ENCODE results near the gene KCNK10. TPM values are rescaled to one million over a fixed set of nuclear protein-coding genes. Genes with fewer than 3 reads are reported as not detected.

Gene KCNK10
- total RNA-seq, 3 donors from 2014 or later: not detected

- H3K4me1 Mint-ChIP-seq (ENCODE audit: low read depth): no peaks in the 10 kb centered on the region
- no peaks in the 10 kb centered on the region for H3K9me3 Mint-ChIP-seq
- H3K27me3 Mint-ChIP-seq (ENCODE audit: low read depth): peaks cover 21% of the 10 kb centered on the region
- DNase-seq: no peak
- no peak for ATAC-seq
- no peaks in the 10 kb centered on the region for H3K36me3 Mint-ChIP-seq (ENCODE audit: insufficient read depth)
- no peak overlapping the region for H3K4me3 Mint-ChIP-seq
Observed at GRCh38 chr14:88243946-88244345, 79.1 kb downstream of the KCNK10 start.

- no peaks in the 10 kb centered on the region for H3K36me3 Mint-ChIP-seq (ENCODE audit: insufficient read depth)
- peaks cover 23% of the 10 kb centered on the region for H3K27me3 Mint-ChIP-seq (ENCODE audit: low read depth)
- no peak overlapping the region for H3K4me3 Mint-ChIP-seq
- H3K4me1 Mint-ChIP-seq (ENCODE audit: low read depth): no peaks in the 10 kb centered on the region
- no peaks in the 10 kb centered on the region for H3K9me3 Mint-ChIP-seq
- DNase-seq (no peak), ATAC-seq (no peak)
Observed at GRCh38 chr14:88242446-88242845, 80.6 kb downstream of the KCNK10 start.

GRCh38 chr14:88241810-88242209 is 81.3 kb downstream of the KCNK10 start:
- no peak overlapping the region for H3K4me3 Mint-ChIP-seq

GRCh38 chr14:88234442-88234841 is 88.6 kb downstream of the KCNK10 start:
- ATAC-seq: no peak
- Mint-ChIP-seq H3K27me3 (ENCODE audit: low read depth) (peaks cover 17% of the 10 kb centered on the region), H3K9me3 (peaks cover 6% of the 10 kb centered on the region), H3K4me3 (no peak overlapping the region), H3K4me1 (ENCODE audit: low read depth) (no peaks in the 10 kb centered on the region), H3K36me3 (ENCODE audit: insufficient read depth) (no peaks in the 10 kb centered on the region)
- no peak for DNase-seq

More at GRCh38 chr14:88241810-88242209, 81.3 kb downstream of the KCNK10 start:
- DNase-seq: no peak
- H3K36me3 Mint-ChIP-seq (ENCODE audit: insufficient read depth): no peaks in the 10 kb centered on the region
- no peaks in the 10 kb centered on the region for H3K9me3 Mint-ChIP-seq
- H3K27me3 Mint-ChIP-seq (ENCODE audit: low read depth): peaks cover 23% of the 10 kb centered on the region
- ATAC-seq: no peak
- no peaks in the 10 kb centered on the region for H3K4me1 Mint-ChIP-seq (ENCODE audit: low read depth)

- Mint-ChIP-seq H3K9me3 (peaks cover 6% of the 10 kb centered on the region), H3K27me3 (ENCODE audit: low read depth) (peaks cover 17% of the 10 kb centered on the region), H3K4me3 (no peak overlapping the region), H3K36me3 (ENCODE audit: insufficient read depth) (no peaks in the 10 kb centered on the region), H3K4me1 (ENCODE audit: low read depth) (no peaks in the 10 kb centered on the region)
- DNase-seq: no peak
- no peak for ATAC-seq
Observed at GRCh38 chr14:88233915-88234314, 89.2 kb downstream of the KCNK10 start.

GRCh38 chr14:88232771-88233170 is 90.3 kb downstream of the KCNK10 start:
- Mint-ChIP-seq H3K4me3 (no peak overlapping the region), H3K4me1 (ENCODE audit: low read depth) (no peaks in the 10 kb centered on the region), H3K9me3 (peaks cover 6% of the 10 kb centered on the region), H3K27me3 (ENCODE audit: low read depth) (peaks cover 15% of the 10 kb centered on the region), H3K36me3 (ENCODE audit: insufficient read depth) (no peaks in the 10 kb centered on the region)
- DNase-seq (no peak), ATAC-seq (no peak)

- H3K4me1 Mint-ChIP-seq (ENCODE audit: low read depth): no peaks in the 10 kb centered on the region
- ATAC-seq: no peak
- H3K4me3 Mint-ChIP-seq: no peak overlapping the region
- no peaks in the 10 kb centered on the region for H3K36me3 Mint-ChIP-seq (ENCODE audit: insufficient read depth)
- peaks cover 22% of the 10 kb centered on the region for H3K27me3 Mint-ChIP-seq (ENCODE audit: low read depth)
- peaks cover 6% of the 10 kb centered on the region for H3K9me3 Mint-ChIP-seq
- no peak for DNase-seq
Observed at GRCh38 chr14:88231603-88232002, 91.5 kb downstream of the KCNK10 start.

- Mint-ChIP-seq H3K4me3 (no peak overlapping the region), H3K4me1 (ENCODE audit: low read depth) (no peaks in the 10 kb centered on the region), H3K27me3 (ENCODE audit: low read depth) (peaks cover 11% of the 10 kb centered on the region), H3K36me3 (ENCODE audit: insufficient read depth) (no peaks in the 10 kb centered on the region), H3K9me3 (peaks cover 3% of the 10 kb centered on the region)
- ATAC-seq: no peak
- no peak for DNase-seq
Observed at GRCh38 chr14:88229428-88229827, 93.6 kb downstream of the KCNK10 start.

- no peak for ATAC-seq
- Mint-ChIP-seq H3K4me3 (no peak overlapping the region), H3K36me3 (ENCODE audit: insufficient read depth) (no peaks in the 10 kb centered on the region), H3K9me3 (peaks cover 3% of the 10 kb centered on the region), H3K4me1 (ENCODE audit: low read depth) (no peaks in the 10 kb centered on the region), H3K27me3 (ENCODE audit: low read depth) (peaks cover 9% of the 10 kb centered on the region)
- DNase-seq: no peak
Observed at GRCh38 chr14:88228522-88229236, 94.4 kb downstream of the KCNK10 start.

GRCh38 chr14:88227693-88228092 is 95.4 kb downstream of the KCNK10 start:
- Mint-ChIP-seq H3K9me3 (peaks cover 13% of the 10 kb centered on the region), H3K4me1 (ENCODE audit: low read depth) (no peaks in the 10 kb centered on the region), H3K27me3 (ENCODE audit: low read depth) (peaks cover 9% of the 10 kb centered on the region), H3K4me3 (no peak overlapping the region), H3K36me3 (ENCODE audit: insufficient read depth) (no peaks in the 10 kb centered on the region)
- ATAC-seq (no peak), DNase-seq (no peak)

- peaks cover 9% of the 10 kb centered on the region for H3K27me3 Mint-ChIP-seq (ENCODE audit: low read depth)
- ATAC-seq: no peak
Observed at GRCh38 chr14:88225721-88226120, 97.3 kb downstream of the KCNK10 start.

GRCh38 chr14:88218119-88218915 is 104.8 kb downstream of the KCNK10 start:
- Mint-ChIP-seq H3K36me3 (ENCODE audit: insufficient read depth) (no peaks in the 10 kb centered on the region), H3K27me3 (ENCODE audit: low read depth) (no peaks in the 10 kb centered on the region), H3K9me3 (peaks cover 18% of the 10 kb centered on the region), H3K4me3 (no peak overlapping the region), H3K4me1 (ENCODE audit: low read depth) (no peaks in the 10 kb centered on the region)
- no peak for ATAC-seq
- DNase-seq: no peak

More at GRCh38 chr14:88225721-88226120, 97.3 kb downstream of the KCNK10 start:
- Mint-ChIP-seq H3K36me3 (ENCODE audit: insufficient read depth) (no peaks in the 10 kb centered on the region), H3K9me3 (peaks cover 24% of the 10 kb centered on the region), H3K4me3 (no peak overlapping the region), H3K4me1 (ENCODE audit: low read depth) (no peaks in the 10 kb centered on the region)
- no peak for DNase-seq

- Mint-ChIP-seq H3K4me1 (ENCODE audit: low read depth) (no peaks in the 10 kb centered on the region), H3K9me3 (no peaks in the 10 kb centered on the region), H3K36me3 (ENCODE audit: insufficient read depth) (no peaks in the 10 kb centered on the region), H3K27me3 (ENCODE audit: low read depth) (peaks cover 15% of the 10 kb centered on the region), H3K4me3 (no peak overlapping the region)
- DNase-seq (no peak), ATAC-seq (no peak)
Observed at GRCh38 chr14:88212691-88213090, 110.4 kb downstream of the KCNK10 start.

GRCh38 chr14:88210426-88210825 is 112.6 kb downstream of the KCNK10 start:
- no peak overlapping the region for H3K4me3 Mint-ChIP-seq

GRCh38 chr14:88209273-88209672 is 113.8 kb downstream of the KCNK10 start:
- Mint-ChIP-seq H3K4me3 (no peak overlapping the region), H3K36me3 (ENCODE audit: insufficient read depth) (no peaks in the 10 kb centered on the region)
- no peak for ATAC-seq

More at GRCh38 chr14:88210426-88210825, 112.6 kb downstream of the KCNK10 start:
- Mint-ChIP-seq H3K27me3 (ENCODE audit: low read depth) (peaks cover 22% of the 10 kb centered on the region), H3K36me3 (ENCODE audit: insufficient read depth) (no peaks in the 10 kb centered on the region), H3K4me1 (ENCODE audit: low read depth) (no peaks in the 10 kb centered on the region), H3K9me3 (no peaks in the 10 kb centered on the region)
- no peak for ATAC-seq
- DNase-seq: no peak

More at GRCh38 chr14:88209273-88209672, 113.8 kb downstream of the KCNK10 start:
- no peaks in the 10 kb centered on the region for H3K9me3 Mint-ChIP-seq
- no peaks in the 10 kb centered on the region for H3K4me1 Mint-ChIP-seq (ENCODE audit: low read depth)
- H3K27me3 Mint-ChIP-seq (ENCODE audit: low read depth): peaks cover 22% of the 10 kb centered on the region
- DNase-seq: no peak

Data from activated T-cell treated with anti-CD3 and anti-CD28 coated beads, Interleukin-2, amount 50 U/mL, for 4 hours (primary cell).